ENCODE data around the gene CEACAM4. TPM values are rescaled to one million over a fixed set of nuclear protein-coding genes. Genes with fewer than 3 reads are reported as not detected.
"Not testable (repeated sequence)": the region's sequence is repeated elsewhere in the genome, so short reads cannot be mapped to it uniquely, and the experiment has no call there.

The CEACAM4 gene
- total RNA-seq: not detected in 2 replicates

DNA sequence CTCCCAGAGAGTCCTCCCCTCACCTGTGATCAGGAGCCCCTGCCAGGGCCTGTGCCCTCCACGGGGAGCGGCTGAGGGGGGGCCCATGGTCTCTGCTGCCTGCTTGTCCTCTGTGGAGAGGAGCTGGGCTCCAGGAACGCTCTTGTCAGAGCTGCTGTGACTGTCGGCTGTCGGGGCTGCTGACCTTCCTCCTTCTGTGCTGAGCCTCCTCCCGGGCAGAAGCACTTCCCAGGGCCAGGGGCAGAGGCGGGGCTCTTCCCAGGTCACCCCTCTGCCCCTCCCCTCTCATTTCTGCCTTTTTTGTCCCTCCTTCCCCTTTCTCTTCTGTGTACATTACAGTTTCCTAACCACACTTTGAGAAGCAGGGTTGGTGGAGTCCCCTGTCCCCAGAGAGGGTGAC lies at the start of gene CEACAM4:
Gene CEACAM4 (minus strand): TSS at position 198 of the 400 bp plus-strand sequence. CDS start 111 bp downstream, at position 87.
- H3K27ac Mint-ChIP-seq: no peak within 1 kb of the TSS
- no peak for DNase-seq
- H3K36me3 Mint-ChIP-seq (ENCODE audit: low read depth): peaks cover 2% of the 10 kb centered on the region
- intact Hi-C loops (cut with micrococcal nuclease): no loop called here
- peaks cover 11% of the 10 kb centered on the region for H3K27me3 Mint-ChIP-seq
- H3K4me1 Mint-ChIP-seq: no peaks in the 10 kb centered on the region
- H3K9me3 Mint-ChIP-seq: peaks cover 9% of the 10 kb centered on the region
- H3K4me3 Mint-ChIP-seq: no peak within 1 kb of the TSS

GRCh38 chr19:41671486-41671885 lies 44.6 kb upstream of the CEACAM4 start:
- intact Hi-C loops (cut with micrococcal nuclease): no loop called here
- Mint-ChIP-seq H3K27ac (no peak overlapping the region), H3K4me1 (no peaks in the 10 kb centered on the region), H3K9me3 (peaks cover 14% of the 10 kb centered on the region), H3K27me3 (peaks cover 44% of the 10 kb centered on the region), H3K4me3 (no peak overlapping the region), H3K36me3 (ENCODE audit: low read depth) (no peaks in the 10 kb centered on the region)
- no peak for DNase-seq

DNA sequence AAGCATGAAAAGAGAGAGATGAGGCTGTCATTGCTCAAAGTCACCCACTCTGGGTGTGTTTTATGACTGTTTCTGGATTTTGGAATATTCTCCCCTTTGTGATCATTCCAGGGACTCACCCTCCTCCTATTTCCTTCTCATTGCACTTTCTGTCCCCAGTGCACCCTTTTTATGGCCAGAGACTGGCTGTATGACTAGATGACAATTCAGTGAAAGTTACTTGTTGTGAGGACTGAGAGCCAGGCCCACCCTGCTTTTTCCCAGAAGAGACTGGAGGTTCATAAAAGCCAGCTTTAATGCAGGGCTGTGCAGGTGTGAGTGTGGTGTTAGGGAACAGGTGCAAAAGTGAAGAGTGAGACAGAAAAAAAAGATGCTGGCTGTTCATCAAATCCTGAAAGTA lies 43.9 kb upstream of the CEACAM4 start:
- Mint-ChIP-seq H3K9me3 (peaks cover 14% of the 10 kb centered on the region), H3K27ac (no peak overlapping the region), H3K4me1 (no peaks in the 10 kb centered on the region), H3K27me3 (peaks cover 38% of the 10 kb centered on the region), H3K36me3 (ENCODE audit: low read depth) (no peaks in the 10 kb centered on the region), H3K4me3 (no peak overlapping the region)
- no peak for DNase-seq
- intact Hi-C loops (cut with micrococcal nuclease): no loop called here

- no peaks in the 10 kb centered on the region for H3K36me3 Mint-ChIP-seq (ENCODE audit: low read depth)
- H3K4me1 Mint-ChIP-seq: no peaks in the 10 kb centered on the region
Measured at GRCh38 chr19:41668315-41668714, 41.4 kb upstream of the CEACAM4 start.

DNA sequence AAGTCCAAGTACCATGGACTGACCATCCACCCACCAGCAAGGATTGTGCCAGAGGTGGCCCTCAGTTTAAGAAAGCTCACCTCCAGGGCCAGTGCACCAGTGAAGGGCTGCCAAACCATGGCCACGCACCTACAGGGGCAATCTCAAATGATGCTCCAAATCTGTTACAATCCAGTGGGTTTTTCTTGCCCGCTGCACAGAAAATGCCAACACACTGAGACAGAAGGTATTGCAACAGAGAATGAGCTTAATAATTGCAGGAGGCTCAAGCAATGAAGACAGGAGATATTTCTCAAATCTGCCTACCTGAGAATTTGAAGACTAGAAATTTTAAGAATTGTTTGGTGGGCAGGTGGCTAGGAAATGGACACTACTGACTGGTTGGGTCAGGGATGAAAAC lies 39.2 kb upstream of the CEACAM4 start:
- peaks cover 27% of the 10 kb centered on the region for H3K9me3 Mint-ChIP-seq
- no peaks in the 10 kb centered on the region for H3K4me1 Mint-ChIP-seq
- no peaks in the 10 kb centered on the region for H3K36me3 Mint-ChIP-seq (ENCODE audit: low read depth)
- intact Hi-C loops (cut with micrococcal nuclease): no loop called here
- H3K27me3 Mint-ChIP-seq: peaks cover 21% of the 10 kb centered on the region
- no peak overlapping the region for H3K4me3 Mint-ChIP-seq
- no peak for DNase-seq
- H3K27ac Mint-ChIP-seq: no peak overlapping the region

More at GRCh38 chr19:41668315-41668714, 41.4 kb upstream of the CEACAM4 start:
- no peak for DNase-seq
- Mint-ChIP-seq H3K4me3 (no peak overlapping the region), H3K27ac (no peak overlapping the region), H3K27me3 (peaks cover 25% of the 10 kb centered on the region), H3K9me3 (peaks cover 27% of the 10 kb centered on the region)
- intact Hi-C loops (cut with micrococcal nuclease): no loop called here

DNA sequence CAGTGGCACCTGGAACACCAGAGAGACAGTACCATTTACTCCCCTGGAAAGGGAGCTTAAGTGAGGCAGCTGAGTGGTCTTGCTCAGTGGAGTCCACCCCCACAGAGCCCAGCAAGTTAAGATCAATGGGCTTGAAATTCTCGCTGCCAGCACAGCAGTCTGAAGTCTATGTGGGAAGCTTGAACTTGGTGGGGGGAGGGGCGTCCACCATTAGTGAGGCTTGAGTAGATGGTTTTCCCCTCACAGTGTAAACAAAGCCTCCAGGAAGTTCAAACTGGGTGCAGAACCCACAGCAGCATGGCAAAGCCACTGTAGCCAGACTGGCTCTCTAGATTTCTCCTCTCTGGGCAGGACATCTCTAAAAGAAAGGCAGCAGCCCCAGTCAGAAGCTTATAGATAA lies 30.3 kb upstream of the CEACAM4 start:
- H3K4me3 Mint-ChIP-seq: no peak overlapping the region
- H3K27me3 Mint-ChIP-seq: peaks cover 63% of the 10 kb centered on the region
- H3K4me1 Mint-ChIP-seq: peaks cover 2% of the 10 kb centered on the region
- H3K27ac Mint-ChIP-seq: no peak overlapping the region
- intact Hi-C loops (cut with micrococcal nuclease): no loop called here
- H3K36me3 Mint-ChIP-seq (ENCODE audit: low read depth): no peaks in the 10 kb centered on the region
- DNase-seq: no peak
- H3K9me3 Mint-ChIP-seq: no peaks in the 10 kb centered on the region

DNA sequence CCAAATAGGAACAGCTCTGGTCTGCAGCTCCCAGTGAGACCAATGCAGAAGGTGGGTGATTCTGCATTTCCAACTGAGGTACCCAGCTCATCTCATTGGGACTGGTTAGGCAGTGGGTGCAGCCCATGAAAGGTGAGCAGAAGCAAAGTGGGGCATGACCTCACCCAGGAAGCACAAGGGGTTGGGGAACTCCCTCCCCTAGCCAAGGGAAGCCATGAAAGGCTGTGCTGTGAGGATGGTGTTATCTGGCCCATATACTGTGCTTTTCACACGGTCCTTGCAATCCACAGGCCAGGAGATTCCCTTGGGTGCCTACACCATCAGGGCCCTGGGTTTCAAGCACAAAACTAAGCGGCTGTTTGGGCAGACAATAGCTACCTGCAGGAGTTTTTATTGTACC lies 29.9 kb upstream of the CEACAM4 start:
- H3K27me3 Mint-ChIP-seq: peaks cover 61% of the 10 kb centered on the region
- H3K36me3 Mint-ChIP-seq (ENCODE audit: low read depth); H3K4me3 Mint-ChIP-seq; H3K27ac Mint-ChIP-seq; H3K9me3 Mint-ChIP-seq; H3K4me1 Mint-ChIP-seq; intact Hi-C loops (cut with micrococcal nuclease): not testable (repeated sequence)
- peak; percentile 63 for DNase-seq

- H3K4me1 Mint-ChIP-seq: peaks cover 2% of the 10 kb centered on the region
- no peaks in the 10 kb centered on the region for H3K9me3 Mint-ChIP-seq
- no peak for DNase-seq
- H3K36me3 Mint-ChIP-seq (ENCODE audit: low read depth): no peaks in the 10 kb centered on the region
- intact Hi-C loops (cut with micrococcal nuclease): no loop called here
- no peak overlapping the region for H3K4me3 Mint-ChIP-seq
- H3K27ac Mint-ChIP-seq: no peak overlapping the region
- H3K27me3 Mint-ChIP-seq: peaks cover 49% of the 10 kb centered on the region
Measured at GRCh38 chr19:41652250-41652649, 25.4 kb upstream of the CEACAM4 start.

DNA sequence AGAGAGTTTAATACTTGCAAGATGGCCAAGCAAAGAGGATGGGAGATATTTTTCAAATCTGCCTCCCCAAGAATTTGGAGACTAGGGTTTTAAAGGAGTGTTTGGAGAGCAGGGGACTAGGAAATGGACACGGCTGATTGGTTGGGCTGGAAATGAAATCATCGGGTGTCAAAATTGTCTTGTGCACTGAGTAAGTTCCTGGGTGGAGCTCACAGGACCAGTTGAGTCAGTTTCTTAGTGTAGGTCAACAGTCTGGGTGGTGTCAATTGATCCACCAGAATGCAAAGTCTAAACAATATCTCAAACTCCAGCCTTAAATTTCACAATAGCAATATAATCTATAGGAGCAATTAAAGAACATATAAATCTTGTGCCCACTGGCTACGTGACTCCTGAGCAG lies 23.0 kb upstream of the CEACAM4 start:
- no peaks in the 10 kb centered on the region for H3K36me3 Mint-ChIP-seq (ENCODE audit: low read depth)
- no peak overlapping the region for H3K4me3 Mint-ChIP-seq
- peaks cover 41% of the 10 kb centered on the region for H3K27me3 Mint-ChIP-seq
- no peaks in the 10 kb centered on the region for H3K4me1 Mint-ChIP-seq
- intact Hi-C loops (cut with micrococcal nuclease): no loop called here
- no peak for DNase-seq
- no peak overlapping the region for H3K27ac Mint-ChIP-seq
- no peaks in the 10 kb centered on the region for H3K9me3 Mint-ChIP-seq

DNA sequence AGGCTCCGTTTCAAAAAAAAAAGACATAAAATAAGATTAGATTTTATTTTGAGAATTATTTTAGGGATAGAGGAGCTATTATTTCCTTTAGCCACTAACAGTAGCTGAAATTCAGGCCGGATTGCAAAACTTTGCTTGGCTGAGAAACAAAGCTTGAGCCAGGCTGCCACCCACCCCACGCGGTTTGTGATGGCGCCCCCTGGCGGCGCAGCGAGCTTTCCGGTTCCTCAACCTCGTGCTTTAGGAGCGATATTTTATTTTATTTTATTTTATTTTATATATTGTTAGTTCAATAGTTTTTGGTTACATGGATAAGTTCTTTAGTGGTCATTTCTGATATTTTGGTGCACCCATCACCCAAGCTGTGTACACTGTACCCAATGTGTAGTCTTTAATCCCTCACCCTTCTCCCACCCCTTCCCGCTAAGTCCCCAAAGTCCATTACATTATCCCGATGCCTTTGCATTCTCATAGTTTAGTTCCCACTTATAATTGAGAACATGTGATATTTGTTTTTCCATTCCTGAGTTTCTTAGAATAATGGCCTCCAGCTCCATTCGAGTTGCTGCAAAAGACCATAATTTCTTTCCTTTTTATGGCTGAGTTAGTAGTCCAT lies 19.8 kb upstream of the CEACAM4 start:
- Mint-ChIP-seq H3K4me3 (no peak overlapping the region), H3K27me3 (peaks cover 27% of the 10 kb centered on the region), H3K4me1 (no peaks in the 10 kb centered on the region), H3K9me3 (no peaks in the 10 kb centered on the region), H3K36me3 (ENCODE audit: low read depth) (no peaks in the 10 kb centered on the region), H3K27ac (no peak overlapping the region)
- intact Hi-C loops (cut with micrococcal nuclease): no loop called here
- peak; percentile 79 for DNase-seq

GRCh38 chr19:41641879-41642485 lies 15.1 kb upstream of the CEACAM4 start:
- no peak overlapping the region for H3K27ac Mint-ChIP-seq
- H3K4me3 Mint-ChIP-seq: no peak overlapping the region
- no peaks in the 10 kb centered on the region for H3K9me3 Mint-ChIP-seq
- H3K4me1 Mint-ChIP-seq: no peaks in the 10 kb centered on the region
- H3K36me3 Mint-ChIP-seq (ENCODE audit: low read depth): no peaks in the 10 kb centered on the region
- intact Hi-C loops (cut with micrococcal nuclease): loop anchor here (5.0 kb wide), 2 partner anchors 50 to 105 kb away; no protein-coding TSS in a partner anchor
- H3K27me3 Mint-ChIP-seq: peaks cover 5% of the 10 kb centered on the region
- DNase-seq: peak; percentile 90

- Mint-ChIP-seq H3K4me1 (no peaks in the 10 kb centered on the region), H3K36me3 (ENCODE audit: low read depth) (no peaks in the 10 kb centered on the region)
Measured at GRCh38 chr19:41638641-41639081, 11.8 kb upstream of the CEACAM4 start.

GRCh38 chr19:41637484-41637883 lies 10.6 kb upstream of the CEACAM4 start:
- Mint-ChIP-seq H3K27ac (no peak overlapping the region), H3K36me3 (ENCODE audit: low read depth) (no peaks in the 10 kb centered on the region), H3K4me1 (no peaks in the 10 kb centered on the region), H3K4me3 (no peak overlapping the region), H3K27me3 (peaks cover 20% of the 10 kb centered on the region), H3K9me3 (no peaks in the 10 kb centered on the region)
- intact Hi-C loops (cut with micrococcal nuclease): no loop called here
- DNase-seq: no peak

More at GRCh38 chr19:41638641-41639081, 11.8 kb upstream of the CEACAM4 start:
- Mint-ChIP-seq H3K9me3 (no peaks in the 10 kb centered on the region), H3K27me3 (peaks cover 19% of the 10 kb centered on the region), H3K27ac (no peak overlapping the region), H3K4me3 (no peak overlapping the region)
- DNase-seq: no peak
- intact Hi-C loops (cut with micrococcal nuclease): no loop called here

- Mint-ChIP-seq H3K27ac (no peak overlapping the region), H3K27me3 (peaks cover 11% of the 10 kb centered on the region), H3K4me1 (no peaks in the 10 kb centered on the region), H3K4me3 (no peak overlapping the region), H3K36me3 (ENCODE audit: low read depth) (peaks cover 2% of the 10 kb centered on the region), H3K9me3 (peaks cover 9% of the 10 kb centered on the region)
- intact Hi-C loops (cut with micrococcal nuclease): no loop called here
- no peak for DNase-seq
Measured at GRCh38 chr19:41627966-41628675, 1.2 kb upstream of the CEACAM4 start.

Data from activated CD4-positive, alpha-beta T cell treated with anti-CD3 and anti-CD28 coated beads, Interleukin-2, amount 10 ng/mL, durations not matched to agents 24 days and 14 days (primary cell).